ENCODE measurements around the gene RD3L. TPM values are rescaled to one million over a fixed set of nuclear protein-coding genes. Genes with fewer than 3 reads are reported as not detected.
A peak's percentile ranks its signal among the peaks of the same experiment; 100 is the strongest.

The RD3L gene
- total and polyA plus RNA-seq, 2 of the 13 experiments (the other 11 are each of a cell fraction or from before 2014, with no cell fraction given): not detected

DNA sequence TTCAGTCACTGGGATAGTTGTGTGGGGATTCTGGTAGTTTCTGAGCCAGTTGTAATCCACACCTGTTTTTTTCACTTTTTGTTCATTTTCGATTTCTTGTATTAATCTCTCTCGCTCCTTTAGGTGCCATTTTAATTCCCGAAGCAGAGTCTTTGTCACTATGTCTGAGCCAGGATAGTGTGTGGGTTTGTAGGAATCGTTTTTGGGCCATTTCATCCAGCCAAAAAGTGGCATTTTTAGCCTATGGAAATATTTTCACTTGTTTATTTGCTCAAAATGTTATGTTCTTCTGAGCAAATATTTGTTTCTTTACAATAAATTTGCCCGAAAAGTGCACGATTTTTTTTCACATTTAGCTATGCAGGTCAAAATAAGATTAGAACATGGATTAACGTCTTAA is 867 bp downstream of the RD3L start:
- TF ChIP-seq HOXA5 (CRISPR knock-in tag; IDR thresholded peaks at IDR 0.05) (no peak), GABPA (IDR thresholded peaks at IDR 0.05; ENCODE audit: low read depth, low read length) (no peak), GABPA (CRISPR knock-in tag; IDR thresholded peaks at IDR 0.05; ENCODE audit: low read depth) (no peak), CBX2 (IDR thresholded peaks at IDR 0.05; ENCODE audit: low read depth, low read length) (peak; percentile 24; the same call in 1 of the 2 replicates), CBX2 (CRISPR knock-in tag; IDR thresholded peaks at IDR 0.05; ENCODE audit: low read depth) (no peak)
- no TSS peak for BruUV-seq (replicated peaks)
- ATAC-seq: no peak
- no peaks in the 10 kb centered on the region for H3K79me2 ChIP-seq (ENCODE audit: insufficient read depth, low read length)
- no peak overlapping the region for H3K4me2 ChIP-seq (ENCODE audit: low read depth, low read length)
- ChIA-PET CTCF (ENCODE audit: low intra/inter-chr PET ratio, low total read pairs) (no interaction called here), POLR2A (no interaction called here)
- no peak overlapping the region for H3K4me3 ChIP-seq (replicated peaks in 1 of 3; ENCODE audit: insufficient read depth in 1 of 3, low read depth in 2 of 3, low read length in 3 of 3)
- in situ Hi-C loops (cut with HindIII; ENCODE audit: extremely low pct_ligation_motif_present, low pct_unique_long_range_greater_than_20kb) (no loop called here), intact Hi-C loops (cut with micrococcal nuclease; ENCODE audit: unreplicated experiment) (no loop called here)
- FAIRE-seq: no peak
- no peaks in the 10 kb centered on the region for H4K20me1 ChIP-seq (ENCODE audit: insufficient read depth, low read length)
- no peak overlapping the region for H2AFZ ChIP-seq (ENCODE audit: low read length)
- H3K27me3 ChIP-seq (ENCODE audit: control insufficient read depth in 1 of 2, insufficient read depth in 2 of 2, low read length in 2 of 2): peaks cover 1 to 24% of the 10 kb centered on the region in 2 experiments
- DNase-seq (ENCODE audit: low spot score): no peak
- H3K9me3 ChIP-seq (ENCODE audit: low read length): no peaks in the 10 kb centered on the region
- H3K27ac ChIP-seq (ENCODE audit: extremely low read length, insufficient read depth, low read length): no peak overlapping the region
- H3K4me1 ChIP-seq (ENCODE audit: insufficient read depth, low read length): peaks cover 9% of the 10 kb centered on the region
- no peaks in the 10 kb centered on the region for H3K36me3 ChIP-seq (replicated peaks in 1 of 2; ENCODE audit: control insufficient read depth in 1 of 2, insufficient read depth in 2 of 2, low read length in 2 of 2)
- 1% methylated on average over 7 of the region's 7 CpGs for WGBS (ENCODE audit: low lambda C conversion rate)
- H3K9ac ChIP-seq (ENCODE audit: insufficient read depth, low read depth, low read length): no peak overlapping the region

- intact Hi-C loops (cut with micrococcal nuclease; ENCODE audit: unreplicated experiment) (no loop called here), in situ Hi-C loops (cut with HindIII; ENCODE audit: extremely low pct_ligation_motif_present, low pct_unique_long_range_greater_than_20kb) (no loop called here)
- H2AFZ ChIP-seq (ENCODE audit: low read length): no peak overlapping the region
- peaks cover 42% of the 10 kb centered on the region for H3K4me1 ChIP-seq (ENCODE audit: insufficient read depth, low read length)
- H3K27ac ChIP-seq (ENCODE audit: extremely low read length, insufficient read depth, low read length): no peak overlapping the region
- no peaks in the 10 kb centered on the region for H3K36me3 ChIP-seq (replicated peaks in 1 of 2; ENCODE audit: control insufficient read depth in 1 of 2, insufficient read depth in 2 of 2, low read length in 2 of 2)
- WGBS (ENCODE audit: low lambda C conversion rate): 16% methylated on average over 2 of the region's 2 CpGs
- no peak overlapping the region for H3K4me2 ChIP-seq (ENCODE audit: low read depth, low read length)
- DNase-seq (ENCODE audit: low spot score): no peak
- H3K9ac ChIP-seq (ENCODE audit: insufficient read depth, low read depth, low read length): no peak overlapping the region
- peaks cover 0 to 6% of the 10 kb centered on the region in 2 experiments; a peak in 3 of 5 replicates for H3K27me3 ChIP-seq (ENCODE audit: control insufficient read depth in 1 of 2, insufficient read depth in 2 of 2, low read length in 2 of 2)
- ChIA-PET POLR2A (no interaction called here), CTCF (ENCODE audit: low intra/inter-chr PET ratio, low total read pairs) (no interaction called here)
- no peak overlapping the region for H3K4me3 ChIP-seq (replicated peaks in 1 of 3; ENCODE audit: insufficient read depth in 1 of 3, low read depth in 2 of 3, low read length in 3 of 3)
- no peaks in the 10 kb centered on the region for H3K9me3 ChIP-seq (ENCODE audit: low read length)
- no peaks in the 10 kb centered on the region for H3K79me2 ChIP-seq (ENCODE audit: insufficient read depth, low read length)
- no peaks in the 10 kb centered on the region for H4K20me1 ChIP-seq (ENCODE audit: insufficient read depth, low read length)
- no TSS peak for BruUV-seq (replicated peaks)
- TF ChIP-seq ZNF570 (CRISPR knock-in tag; IDR thresholded peaks at IDR 0.05; ENCODE audit: borderline replicate concordance): no peak
- TF ChIP-seq ZFP90 (CRISPR knock-in tag; IDR thresholded peaks at IDR 0.05; ENCODE audit: borderline replicate concordance): no peak
- ATAC-seq: no peak
- FAIRE-seq: no peak
Observed at GRCh38 chr14:103935102-103935501, 7.2 kb downstream of the RD3L start.
